HG02798 (cell line): ENCODE measurements around the gene SNTG2.

ENCODE experiments used
- ATAC-seq: cut with Tn5 transposase; IDR thresholded peaks from one replicate; pipeline ENCODE4 v1.9.1; 2021; ENCODE audit warnings: mild to moderate bottlenecking; ENCODE audit not compliant: unreplicated experiment, poor library complexity

The SNTG2 gene

GRCh38 chr2:925711-926110 is 24.9 kb upstream of the SNTG2 start:
- no peak for ATAC-seq

DNA sequence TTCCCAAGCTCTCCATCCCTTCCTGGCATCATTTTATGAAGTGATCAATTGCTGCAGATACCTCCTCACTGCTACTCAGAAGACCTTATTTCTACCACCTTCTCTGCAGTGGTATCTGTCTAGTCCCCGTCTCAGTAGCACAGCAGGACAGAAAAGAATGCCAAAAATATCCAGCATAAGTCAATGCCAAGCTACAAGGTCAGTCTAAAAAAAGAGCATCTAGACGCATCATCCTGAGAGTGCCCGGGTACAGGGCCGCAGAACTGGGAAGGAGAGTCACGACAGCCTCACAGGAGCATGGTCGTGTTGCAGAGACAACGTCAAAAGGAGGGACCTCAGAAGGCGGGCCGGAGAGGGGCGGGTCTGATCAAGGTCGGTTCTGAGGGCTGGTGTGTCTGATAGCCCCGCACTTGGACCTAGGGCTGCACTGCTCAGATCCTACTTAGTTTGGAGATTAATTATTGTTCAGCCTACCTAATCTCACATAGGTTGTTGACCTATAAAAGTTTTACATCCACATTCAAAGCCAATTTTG is 24.3 kb upstream of the SNTG2 start:
- ATAC-seq, result no peak

- ATAC-seq, result no peak
Measured at GRCh38 chr2:926896-927295, 23.8 kb upstream of the SNTG2 start.

DNA sequence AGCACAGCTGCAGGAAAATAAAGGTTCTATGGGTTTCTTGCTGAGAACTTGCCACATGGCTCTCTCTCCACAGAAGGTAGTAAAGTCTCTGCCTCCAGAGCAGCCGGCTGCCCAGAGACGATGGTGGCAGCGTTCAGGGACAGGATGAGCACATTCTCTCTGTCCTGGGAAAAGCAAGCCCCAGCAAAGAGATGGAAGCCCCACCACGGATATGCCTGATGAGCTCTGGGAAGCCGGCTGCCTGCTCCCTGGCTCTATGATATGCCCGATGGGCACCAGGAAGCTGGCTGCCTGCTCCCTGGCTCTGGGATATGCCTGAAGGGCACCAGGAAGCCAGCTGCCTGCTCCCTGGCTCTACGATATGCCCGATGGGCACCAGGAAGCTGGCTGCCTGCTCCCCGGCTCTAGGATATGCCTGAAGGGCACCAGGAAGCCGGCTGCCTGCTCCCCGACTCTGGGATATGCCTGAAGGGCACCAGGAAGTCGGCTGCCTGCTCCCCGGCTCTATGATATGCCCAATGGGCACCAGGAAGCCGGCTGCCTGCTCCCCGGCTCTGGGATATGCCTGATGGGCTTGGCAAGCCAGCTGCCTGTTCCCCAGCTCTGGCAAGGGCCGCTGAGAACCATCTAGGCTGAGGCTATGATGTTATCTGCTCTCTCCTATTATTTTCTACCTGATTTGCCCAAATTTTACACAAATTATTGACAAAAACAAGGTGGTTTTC is 21.5 kb upstream of the SNTG2 start:
- ATAC-seq, result no peak

GRCh38 chr2:929925-930324 is 20.7 kb upstream of the SNTG2 start:
- no peak for ATAC-seq

GRCh38 chr2:930935-931334 is 19.7 kb upstream of the SNTG2 start:
- ATAC-seq, result no peak

GRCh38 chr2:932320-933115 is 18.1 kb upstream of the SNTG2 start:
- no peak for ATAC-seq

DNA sequence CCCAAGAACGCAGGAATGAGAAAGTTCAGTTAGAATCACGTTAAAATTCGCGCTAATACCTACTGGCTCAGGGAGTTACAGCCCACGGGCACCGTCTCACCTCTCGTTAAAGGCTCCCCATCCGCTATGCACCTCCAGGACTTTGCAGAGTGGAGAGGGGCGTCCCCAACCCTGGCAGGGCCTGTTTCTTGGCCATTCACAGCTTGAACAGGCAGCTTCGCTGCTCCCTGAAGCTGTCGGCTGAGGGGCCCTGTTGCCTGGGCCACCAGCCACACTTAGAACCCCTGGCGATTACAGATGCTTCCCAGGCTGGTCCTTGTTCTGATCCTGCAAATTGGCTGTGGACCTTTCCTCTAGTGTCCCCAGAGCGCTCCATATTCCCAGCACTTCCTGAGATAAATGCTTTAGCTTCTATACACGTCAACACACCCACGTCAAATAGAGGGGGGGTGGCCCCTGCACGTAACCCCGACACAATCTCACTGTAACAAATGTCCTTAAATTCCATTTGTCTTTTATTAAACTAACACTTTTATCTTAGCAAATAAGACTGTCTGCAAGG is 16.8 kb upstream of the SNTG2 start:
- ATAC-seq, result no peak

GRCh38 chr2:937530-937929 is 13.1 kb upstream of the SNTG2 start:
- no peak for ATAC-seq

DNA sequence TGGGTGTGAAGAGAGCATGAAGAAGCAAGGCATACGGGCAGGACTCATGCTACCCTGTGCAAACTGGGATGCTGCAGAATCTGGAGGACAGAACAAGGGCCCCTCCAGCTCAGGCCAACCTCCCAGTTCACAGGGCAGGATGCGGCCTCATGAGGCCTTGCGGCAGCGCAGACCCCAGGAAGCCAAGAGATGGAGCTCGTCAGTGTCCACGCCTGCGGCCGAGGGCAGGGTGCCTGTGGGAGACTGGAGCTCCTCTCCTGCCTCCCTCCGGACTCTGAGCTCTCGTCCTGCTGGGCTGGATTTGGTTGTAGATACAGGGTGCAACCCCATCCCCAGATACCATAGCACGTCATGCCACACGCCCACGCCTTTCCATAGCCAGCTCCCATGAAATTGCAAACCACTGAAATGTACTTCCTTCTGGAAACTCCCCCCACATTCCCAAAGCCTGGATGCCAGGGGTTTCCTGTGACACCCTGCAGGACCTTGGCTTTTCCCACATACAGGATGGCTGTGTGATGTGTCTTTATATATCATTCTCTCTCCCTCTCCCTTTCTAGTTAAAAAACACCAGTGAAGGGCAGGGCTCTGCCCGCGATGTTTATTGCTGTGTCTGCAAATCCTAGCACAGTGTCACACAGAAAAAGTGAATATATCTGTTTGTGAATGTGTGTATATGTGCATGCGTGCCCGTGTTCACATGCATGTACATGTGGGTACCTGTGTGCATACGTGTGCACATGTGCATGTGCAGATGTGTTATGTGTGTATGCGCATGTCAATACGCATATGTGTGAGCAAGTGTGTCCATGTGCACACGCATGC is 12.3 kb upstream of the SNTG2 start:
- ATAC-seq, result no peak

- ATAC-seq, result no peak
Measured at GRCh38 chr2:939936-940601, 10.6 kb upstream of the SNTG2 start.

GRCh38 chr2:941871-942270 is 8.8 kb upstream of the SNTG2 start:
- no peak for ATAC-seq

- no peak for ATAC-seq
Measured at GRCh38 chr2:942775-943460, 7.7 kb upstream of the SNTG2 start.

- ATAC-seq, result no peak
Measured at GRCh38 chr2:943461-943797, 7.2 kb upstream of the SNTG2 start.

- ATAC-seq, result no peak
Measured at GRCh38 chr2:943821-944220, 6.8 kb upstream of the SNTG2 start.

GRCh38 chr2:944693-945092 is 6.0 kb upstream of the SNTG2 start:
- no peak for ATAC-seq

DNA sequence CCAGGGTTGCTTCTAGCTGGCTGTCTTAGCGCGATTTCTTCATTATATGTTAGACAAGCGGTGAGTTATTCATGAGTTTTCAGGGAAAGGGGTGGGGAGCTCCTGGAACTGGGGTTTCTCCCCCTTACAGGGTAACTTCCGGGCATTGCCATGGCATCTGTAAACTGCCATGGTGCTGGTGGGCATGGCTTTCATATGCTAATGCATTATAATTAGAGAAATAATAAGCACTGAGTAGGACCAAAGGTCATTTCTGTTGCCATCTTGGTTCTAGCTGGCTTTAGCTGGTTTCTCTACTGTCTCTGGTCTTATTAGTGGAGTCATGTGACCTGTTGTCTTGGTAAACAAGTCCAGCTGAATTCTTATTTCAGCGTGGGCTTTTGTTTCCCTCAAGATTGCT is 5.5 kb upstream of the SNTG2 start:
- no peak for ATAC-seq

DNA sequence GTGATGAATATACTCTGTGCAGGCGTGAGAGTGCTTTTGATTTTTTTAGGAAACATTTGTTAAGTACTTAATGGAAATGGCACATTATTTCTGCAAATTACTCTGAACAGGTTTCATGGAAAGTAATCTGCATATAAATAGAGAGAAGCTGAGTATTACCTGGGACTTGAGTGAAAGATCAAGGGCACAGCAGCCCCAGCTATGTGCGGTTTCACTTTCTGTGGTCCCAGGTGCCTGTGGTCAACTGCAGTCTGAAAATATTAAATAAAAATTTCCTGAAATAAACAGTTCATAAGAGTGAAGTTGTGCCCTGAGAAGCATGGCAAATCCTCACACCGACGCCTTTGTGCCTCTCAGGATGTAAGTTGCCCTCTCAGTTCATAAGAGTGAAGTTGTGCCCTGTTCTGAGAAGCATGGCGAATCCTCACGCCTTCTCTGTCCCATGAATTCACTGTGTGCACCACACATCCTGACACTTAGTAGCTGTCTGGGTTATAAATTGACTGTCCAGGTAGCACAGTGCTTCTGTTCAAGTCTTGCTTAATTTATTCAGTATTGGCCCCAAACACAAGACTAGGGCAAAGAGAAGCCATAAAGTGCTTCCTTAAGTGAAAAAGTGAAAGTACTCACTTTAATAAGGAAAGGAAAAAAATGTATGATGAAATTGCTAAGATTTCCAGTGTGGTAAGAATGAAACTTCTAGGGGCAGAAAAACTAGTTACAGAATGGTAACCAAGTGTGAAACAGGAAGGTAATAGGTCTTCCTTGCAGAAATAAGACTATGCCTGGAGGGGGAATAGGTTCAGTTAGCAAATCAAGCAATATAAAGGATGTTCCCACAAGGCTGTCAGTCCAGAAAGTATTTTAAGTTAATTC is 4.3 kb upstream of the SNTG2 start:
- peak; percentile 59 for ATAC-seq
